Mammary epithelial cell (primary cell): ENCODE data around the gene PTPN6.

ENCODE experiments used
- CTCF ChIP-seq, 2 donors: IDR thresholded peaks in 1 of 2; conservative IDR thresholded peaks in 1 of 2; 2 replicates each; pipeline ENCODE4 v1.5.1; 2011 to 2012; ENCODE audit warnings: inconsistent platforms in 2 of 2, low read length in 2 of 2, mild to moderate bottlenecking in 2 of 2, control low read depth in 1 of 2, low read depth in 1 of 2; ENCODE audit not compliant: insufficient read depth in 1 of 2; ENCODE audit errors: extremely low read depth in 1 of 2
- EZH2 ChIP-seq: IDR thresholded peaks from 2 replicates; pipeline ENCODE4 v1.6.1; 2012; ENCODE audit warnings: low read length, inconsistent platforms, borderline replicate concordance

GRCh38 chr12:6943389-6943721 lies 7.8 kb upstream of the PTPN6 start:
- TF ChIP-seq CTCF (conservative IDR thresholded peaks at IDR 0.05 in 1 of 2, IDR thresholded peaks at IDR 0.05 in 1 of 2; ENCODE audit: extremely low read depth in 1 of 2, insufficient read depth in 1 of 2, low read depth in 1 of 2, low read length in 2 of 2), result no peak
- TF ChIP-seq EZH2, result no peak
